T-helper 17 cell (primary cell): Measurements from ENCODE around the gene TSPAN32. TPM values are rescaled to one million over a fixed set of nuclear protein-coding genes. Genes with fewer than 3 reads are reported as not detected.
A peak's percentile ranks its signal among the peaks of the same experiment; 100 is the strongest.
"Not testable (repeated sequence)": the region's sequence is repeated elsewhere in the genome, so short reads cannot be mapped to it uniquely, and the experiment has no call there.

Experiments
- ATAC-seq: fragments of 150-1000 bp; cut with Tn5 transposase; 2 replicates; pipeline ENCODE4 v1.10.0; 2021; ENCODE audit warnings: mild to moderate bottlenecking, moderate library complexity
- DNase-seq, 3 donors: peaks; one replicate each; pipeline versions ENCODE4 v3.0.0 to v3.0.0-alpha.2; 2020 to 2021
- H3K9me3 ChIP-seq: one replicate; pipeline ENCODE4 v1.7.0; 2013; ENCODE audit warnings: low read length, mild to moderate bottlenecking; ENCODE audit not compliant: control insufficient read depth, poor library complexity, severe bottlenecking
- H3K27ac Mint-ChIP-seq: one replicate; pipeline ENCODE4 v1.8.0; 2022; ENCODE audit warnings: mild to moderate bottlenecking, moderate library complexity, mixed read lengths
- H3K27me3 Mint-ChIP-seq: one replicate; pipeline ENCODE4 v1.8.0; 2022; ENCODE audit warnings: mixed read lengths
- H3K36me3 Mint-ChIP-seq: one replicate; pipeline ENCODE4 v1.8.0; 2022; ENCODE audit warnings: low read depth, mixed read lengths
- H3K4me1 Mint-ChIP-seq: one replicate; pipeline ENCODE4 v1.8.0; 2022; ENCODE audit warnings: mild to moderate bottlenecking, mixed read lengths
- H3K4me3 Mint-ChIP-seq: one replicate; pipeline ENCODE4 v1.8.0; 2022; ENCODE audit warnings: mild to moderate bottlenecking, moderate library complexity, mixed read lengths
- total RNA-seq, 4 donors: library from RNA in 2 of 4; stranded (reverse) in 2 of 4; gene quantifications; one replicate each; pipeline ENCODE4 v1.2.3 and lab custom pipeline; 2022 to 2026

Gene TSPAN32
- total RNA-seq, 2 donors from 2014 or later = 65.7 to 93.2 TPM

DNA sequence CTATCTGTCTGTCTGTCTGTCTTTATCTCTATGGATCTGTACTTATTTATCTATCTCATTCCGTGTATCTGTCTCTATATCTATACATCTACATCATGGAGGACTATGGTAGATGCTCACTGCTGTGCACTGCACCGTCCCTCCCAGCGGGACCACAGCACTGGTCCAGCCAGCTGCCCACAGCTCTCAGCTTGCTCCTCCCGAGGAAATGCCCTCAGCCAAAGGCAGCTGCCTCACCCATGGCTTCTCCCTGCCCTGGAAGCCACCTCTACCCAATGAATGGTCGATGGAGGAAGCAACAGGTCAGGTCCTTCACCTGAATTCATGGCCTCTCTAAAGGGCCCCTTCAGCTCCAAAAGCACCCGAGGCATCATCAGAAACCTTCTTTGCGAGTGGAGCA lies 60.6 kb downstream of the TSPAN32 start:
- peak overlapping the region; percentile 47 for H3K4me3 Mint-ChIP-seq
- DNase-seq = no peak
- no peaks in the 10 kb centered on the region for H3K36me3 Mint-ChIP-seq
- no peaks in the 10 kb centered on the region for H3K9me3 ChIP-seq
- no peaks in the 10 kb centered on the region for H3K27me3 Mint-ChIP-seq
- no peak for ATAC-seq
- peaks cover 2% of the 10 kb centered on the region for H3K4me1 Mint-ChIP-seq
- H3K27ac Mint-ChIP-seq = peak overlapping the region; percentile 34

DNA sequence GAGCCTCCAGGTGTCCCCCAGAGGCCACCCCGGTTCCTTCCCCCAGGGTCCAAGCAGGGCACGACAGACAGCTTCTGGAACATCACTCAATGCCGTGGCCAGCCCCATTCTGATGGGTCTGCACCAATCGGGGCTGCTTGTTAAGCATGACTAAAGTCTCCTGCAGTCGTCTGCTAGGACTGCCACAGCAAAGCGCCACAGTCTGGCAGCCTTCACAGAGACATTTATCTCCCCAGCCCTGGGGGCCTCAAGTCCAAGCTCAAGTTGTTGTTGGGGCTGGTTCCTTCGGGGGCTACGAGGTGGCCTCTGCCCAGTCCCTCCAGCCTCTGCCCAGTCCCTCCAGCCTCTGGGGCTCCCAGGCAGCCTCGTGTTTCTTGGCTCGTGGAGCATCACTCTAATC lies 61.3 kb downstream of the TSPAN32 start:
- peaks cover 2% of the 10 kb centered on the region for H3K4me1 Mint-ChIP-seq
- ATAC-seq = no peak
- H3K27ac Mint-ChIP-seq = no peak overlapping the region
- DNase-seq = no peak
- H3K9me3 ChIP-seq = no peaks in the 10 kb centered on the region
- H3K36me3 Mint-ChIP-seq = no peaks in the 10 kb centered on the region
- no peak overlapping the region for H3K4me3 Mint-ChIP-seq
- H3K27me3 Mint-ChIP-seq = no peaks in the 10 kb centered on the region

GRCh38 chr11:2363577-2364370 lies 62.0 kb downstream of the TSPAN32 start:
- H3K36me3 Mint-ChIP-seq = no peaks in the 10 kb centered on the region
- ATAC-seq = no peak
- no peak overlapping the region for H3K27ac Mint-ChIP-seq
- H3K27me3 Mint-ChIP-seq = no peaks in the 10 kb centered on the region
- no peak for DNase-seq
- peaks cover 2% of the 10 kb centered on the region for H3K4me1 Mint-ChIP-seq
- H3K4me3 Mint-ChIP-seq = no peak overlapping the region
- H3K9me3 ChIP-seq = no peaks in the 10 kb centered on the region

DNA sequence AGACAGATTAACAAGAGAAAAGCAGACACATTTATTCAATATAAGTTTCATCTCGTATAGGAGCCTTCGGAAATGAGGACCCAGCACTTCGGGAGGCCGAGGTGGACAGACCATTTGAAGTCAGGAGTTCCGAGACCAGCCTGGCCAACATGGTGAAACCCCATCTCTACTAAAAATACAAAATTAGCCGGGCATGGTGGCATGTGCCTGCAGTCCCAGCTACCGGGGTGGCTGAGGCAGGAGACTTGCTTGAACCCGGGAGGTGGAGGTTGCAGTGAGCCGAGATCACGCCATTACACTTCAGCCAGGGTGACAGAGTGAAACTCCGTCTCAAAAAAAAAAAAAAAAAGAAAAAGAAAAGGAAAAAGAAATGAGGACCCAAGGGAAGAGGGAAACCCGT lies 62.6 kb downstream of the TSPAN32 start:
- not testable (repeated sequence) for H3K27me3 Mint-ChIP-seq

DNA sequence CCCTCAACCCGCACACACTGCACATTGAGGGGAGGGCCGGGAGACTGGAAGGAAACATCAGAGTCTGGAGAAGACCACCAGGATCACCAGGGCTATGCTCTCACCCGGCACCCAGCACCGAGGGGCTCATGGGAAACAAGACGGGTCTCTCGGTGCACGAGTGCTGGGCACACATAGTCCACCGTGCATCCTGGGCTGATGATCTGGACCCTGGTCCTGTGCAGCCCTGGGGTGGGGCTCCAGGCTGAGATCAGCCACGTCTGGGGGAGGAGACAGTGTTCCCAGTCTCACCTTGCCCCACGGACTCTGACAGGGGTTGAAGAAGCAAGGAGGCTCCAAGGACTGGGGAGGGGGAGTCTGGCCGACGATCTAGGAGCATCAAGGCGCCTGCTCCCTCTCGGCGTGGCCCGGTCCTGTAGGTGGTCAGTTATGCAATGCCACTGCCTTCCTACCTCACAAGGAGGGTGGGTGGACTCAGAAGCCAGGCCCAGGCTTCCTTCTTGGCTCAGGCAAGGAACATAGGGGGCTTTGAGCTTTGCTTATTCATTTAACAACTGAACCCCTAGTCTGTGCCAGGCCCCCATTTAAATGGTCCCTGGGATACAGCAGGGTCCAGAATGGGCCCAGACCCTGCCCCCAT lies 63.9 kb downstream of the TSPAN32 start:
- H3K4me1 Mint-ChIP-seq = no peaks in the 10 kb centered on the region
- H3K27me3 Mint-ChIP-seq = no peaks in the 10 kb centered on the region
- H3K4me3 Mint-ChIP-seq = no peak overlapping the region
- ATAC-seq (no peak), DNase-seq (no peak)
- H3K27ac Mint-ChIP-seq = no peak overlapping the region
- no peaks in the 10 kb centered on the region for H3K36me3 Mint-ChIP-seq
- no peaks in the 10 kb centered on the region for H3K9me3 ChIP-seq

More for the DNA sequence above, 62.6 kb downstream of the TSPAN32 start:
- not testable (repeated sequence) for DNase-seq, H3K9me3 ChIP-seq, ATAC-seq, H3K4me3 Mint-ChIP-seq, H3K36me3 Mint-ChIP-seq, H3K4me1 Mint-ChIP-seq, H3K27ac Mint-ChIP-seq

DNA sequence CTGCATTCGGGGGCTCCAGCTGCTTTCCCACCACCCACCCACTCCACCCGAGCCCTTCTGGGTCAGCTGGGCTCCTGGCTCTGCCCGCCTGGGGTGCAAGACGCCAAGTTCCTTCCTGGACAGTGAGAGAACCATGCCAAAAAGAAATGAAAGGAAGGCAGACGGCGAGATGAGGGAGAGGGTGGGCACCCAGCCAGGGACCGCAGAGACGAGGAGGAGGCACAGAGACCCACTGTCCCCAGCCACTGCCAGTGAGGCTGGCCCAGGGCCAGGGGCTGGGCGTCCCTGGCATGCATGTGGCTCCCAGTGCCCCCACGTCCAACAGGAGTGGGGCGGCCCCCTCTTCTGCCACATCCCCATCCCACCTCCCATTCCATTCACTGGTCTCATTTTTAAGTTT lies 64.5 kb downstream of the TSPAN32 start:
- DNase-seq = no peak
- ATAC-seq = no peak
- no peaks in the 10 kb centered on the region for H3K4me1 Mint-ChIP-seq
- no peaks in the 10 kb centered on the region for H3K36me3 Mint-ChIP-seq
- no peaks in the 10 kb centered on the region for H3K27me3 Mint-ChIP-seq
- no peak overlapping the region for H3K4me3 Mint-ChIP-seq
- no peak overlapping the region for H3K27ac Mint-ChIP-seq
- H3K9me3 ChIP-seq = no peaks in the 10 kb centered on the region

GRCh38 chr11:2366733-2367132 lies 64.9 kb downstream of the TSPAN32 start:
- no peak for ATAC-seq
- H3K9me3 ChIP-seq = no peaks in the 10 kb centered on the region
- Mint-ChIP-seq H3K4me1 (no peaks in the 10 kb centered on the region), H3K36me3 (no peaks in the 10 kb centered on the region), H3K27me3 (no peaks in the 10 kb centered on the region), H3K4me3 (no peak overlapping the region), H3K27ac (no peak overlapping the region)
- no peak for DNase-seq

- no peaks in the 10 kb centered on the region for H3K36me3 Mint-ChIP-seq
- no peaks in the 10 kb centered on the region for H3K4me1 Mint-ChIP-seq
- no peak overlapping the region for H3K27ac Mint-ChIP-seq
- H3K27me3 Mint-ChIP-seq = no peaks in the 10 kb centered on the region
- H3K4me3 Mint-ChIP-seq = no peak overlapping the region
- no peaks in the 10 kb centered on the region for H3K9me3 ChIP-seq
- no peak for ATAC-seq
- DNase-seq = no peak
Measured at GRCh38 chr11:2367266-2368160, 65.7 kb downstream of the TSPAN32 start.

Other genes with a start within 250 kb of the TSPAN32 start
- under 1 TPM; 0.21 to 0.77 TPM for gene IGF2, start 162.6 kb upstream of the TSPAN32 start, total RNA-seq
- gene INS, start 140.8 kb upstream of the TSPAN32 start, total RNA-seq = not detected
- not detected for gene TH, start 130.2 kb upstream of the TSPAN32 start, total RNA-seq
- gene ASCL2, start 31.4 kb upstream of the TSPAN32 start, total RNA-seq = under 1 TPM in 1 of 2 donors, not detected in 1; 0.18 TPM
- 10 to 100 TPM; 50.1 to 89.1 TPM for gene C11orf21, start 95 bp upstream of the TSPAN32 start, total RNA-seq
- 100 to 1,000 TPM; 153 to 194 TPM for gene CD81, start 75.3 kb downstream of the TSPAN32 start, total RNA-seq
- gene TSSC4, start 98.7 kb downstream of the TSPAN32 start, total RNA-seq = 10 to 100 TPM; 47.9 to 60.3 TPM
- under 1 TPM; 0.07 to 0.08 TPM for gene TRPM5, start 142.5 kb downstream of the TSPAN32 start, total RNA-seq
- gene KCNQ1, start 143.0 kb downstream of the TSPAN32 start, total RNA-seq = 10 to 100 TPM; 18.6 to 25.5 TPM